CD4-positive, alpha-beta T cell treated with Interleukin-15 for 1 hour (primary cell): ENCODE results near the gene AGER.
"Not testable (repeated sequence)": the region's sequence is repeated elsewhere in the genome, so short reads cannot be mapped to it uniquely, and the experiment has no call there.

Experiments used
- DNase-seq: peaks from one replicate; pipeline ENCODE4 v3.0.0-alpha.2; 2020

The AGER gene

GRCh38 chr6:32184084-32184640 lies at the start of gene AGER:
Gene AGER (minus strand): TSS chr6:32184253. CDS start chr6:32184222, 31 bp downstream.
- no peak for DNase-seq

- DNase-seq, result no peak
These were observed 42.4 kb upstream of the AGER start for GRCh38 chr6:32226434-32226833.

GRCh38 chr6:32224696-32225095 lies 40.6 kb upstream of the AGER start:
- DNase-seq, result no peak

DNA sequence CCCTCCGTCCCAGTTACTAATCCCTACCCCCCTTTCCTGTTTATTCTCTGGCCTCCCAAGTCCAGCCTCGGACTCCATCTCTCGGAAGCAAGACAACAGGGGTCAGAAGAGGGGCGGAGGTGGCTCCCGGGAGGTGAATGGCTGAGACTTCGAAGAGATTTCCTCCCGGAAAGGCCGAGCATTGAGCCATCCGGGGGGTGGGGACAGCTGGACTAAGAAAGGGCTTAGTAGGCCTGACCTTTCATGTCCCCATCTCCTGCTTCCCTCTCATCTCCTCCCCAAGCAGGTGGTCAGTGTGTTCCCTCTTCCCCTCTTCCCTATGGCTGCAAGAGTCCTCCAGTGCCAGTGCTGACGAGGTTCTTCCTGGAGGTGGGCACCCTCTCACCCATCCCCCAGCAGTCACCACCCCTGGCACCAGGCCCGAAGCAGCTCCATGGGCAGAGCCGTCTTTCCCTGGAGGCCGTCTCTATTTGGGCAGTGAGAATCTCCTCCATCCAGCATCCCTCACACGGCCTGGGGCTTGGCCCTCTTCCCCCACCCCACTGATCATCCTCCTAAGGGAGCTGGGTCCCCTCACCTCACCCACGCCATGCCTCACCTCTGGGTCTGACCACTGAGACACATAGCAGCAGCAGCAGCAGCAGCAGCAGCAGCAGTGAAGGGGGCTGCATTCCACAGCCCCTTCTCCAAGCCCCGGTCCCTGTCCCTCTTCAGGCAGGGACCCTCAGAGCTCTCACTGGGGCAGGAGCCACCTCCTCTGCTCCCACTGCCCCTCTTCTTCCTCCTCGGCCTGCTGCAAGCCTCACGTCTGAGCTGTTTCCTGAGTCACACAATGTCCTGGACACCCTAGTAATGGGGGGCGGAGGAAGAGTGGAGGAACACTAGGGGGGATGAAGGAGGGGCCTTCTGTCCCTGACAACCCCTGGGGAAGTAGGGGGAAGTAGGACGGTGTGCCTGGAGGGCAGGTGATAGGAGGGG lies 39.5 kb upstream of the AGER start, which contains the start of gene NOTCH4:
Gene NOTCH4 (minus strand): TSS at position 810 of the 978 bp plus-strand sequence. CDS start 139 bp downstream, at position 671.
- DNase-seq, result no peak

GRCh38 chr6:32222333-32223230 lies 38.5 kb upstream of the AGER start:
- no peak for DNase-seq

GRCh38 chr6:32220021-32220420 lies 36.0 kb upstream of the AGER start:
- DNase-seq, result no peak

DNA sequence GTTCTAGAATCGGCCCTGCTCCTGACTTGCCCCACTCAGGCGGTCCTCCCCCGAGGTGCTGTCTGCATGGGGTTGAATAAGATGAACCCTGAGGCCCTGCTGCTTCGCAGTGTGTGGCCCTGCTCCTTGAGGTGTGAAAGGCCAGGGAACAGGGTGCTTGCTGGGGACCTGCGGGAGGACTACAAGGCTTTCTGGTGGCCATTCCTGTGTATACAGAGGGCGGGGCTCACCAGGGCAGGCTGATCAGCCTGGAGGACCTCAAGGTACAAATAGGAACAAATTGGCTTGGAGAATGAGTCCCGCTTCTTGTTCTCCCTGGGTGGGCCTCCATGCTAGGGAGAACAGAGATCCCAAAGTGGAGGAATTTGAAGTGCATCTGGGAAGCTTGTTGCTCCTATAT lies 34.1 kb upstream of the AGER start:
- DNase-seq, result no peak

GRCh38 chr6:32216998-32217397 lies 32.9 kb upstream of the AGER start:
- no peak for DNase-seq

DNA sequence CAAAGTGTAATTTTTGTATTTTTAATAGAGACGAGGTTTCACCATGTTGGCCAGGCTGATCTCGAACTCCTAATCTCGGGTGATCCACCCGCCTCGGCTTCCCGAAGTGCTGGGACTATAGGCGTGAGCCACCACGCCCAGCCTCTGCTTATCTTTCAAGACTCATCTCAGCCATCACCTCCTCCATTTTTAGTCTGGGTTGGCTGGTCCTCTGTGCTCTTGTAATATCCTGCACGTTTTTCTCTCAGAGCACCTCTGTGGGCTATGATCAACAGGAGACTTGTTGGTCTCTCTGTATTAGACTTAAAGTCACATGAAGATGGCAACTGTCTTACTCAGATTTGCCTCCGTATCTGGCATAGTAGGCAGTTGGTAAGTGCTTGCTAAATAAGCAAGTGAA lies 32.2 kb upstream of the AGER start:
- DNase-seq, result no peak

DNA sequence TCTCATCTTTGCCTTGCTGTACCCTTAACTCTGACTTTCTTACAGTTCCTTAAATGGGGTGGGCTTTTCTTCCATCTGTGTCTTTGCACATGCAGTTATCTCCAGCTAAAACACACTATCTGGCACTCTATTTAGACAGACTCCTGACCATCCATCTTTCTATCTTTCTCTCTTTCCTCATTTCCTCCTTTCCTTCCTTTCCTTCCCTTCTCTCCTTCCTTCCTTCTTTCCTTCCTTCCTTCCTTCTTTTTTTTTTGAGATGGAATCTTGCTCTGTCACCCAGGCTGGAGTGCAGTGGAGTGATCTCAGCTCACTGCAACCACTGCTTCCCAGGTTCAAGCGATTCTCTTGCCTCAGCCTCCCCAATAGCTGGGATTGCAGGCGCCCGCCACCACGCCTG lies 31.6 kb upstream of the AGER start:
- DNase-seq, result no peak

- no peak for DNase-seq
These were observed 30.1 kb upstream of the AGER start for GRCh38 chr6:32214126-32214525.

GRCh38 chr6:32213649-32214048 lies 29.6 kb upstream of the AGER start:
- DNase-seq, result no peak

DNA sequence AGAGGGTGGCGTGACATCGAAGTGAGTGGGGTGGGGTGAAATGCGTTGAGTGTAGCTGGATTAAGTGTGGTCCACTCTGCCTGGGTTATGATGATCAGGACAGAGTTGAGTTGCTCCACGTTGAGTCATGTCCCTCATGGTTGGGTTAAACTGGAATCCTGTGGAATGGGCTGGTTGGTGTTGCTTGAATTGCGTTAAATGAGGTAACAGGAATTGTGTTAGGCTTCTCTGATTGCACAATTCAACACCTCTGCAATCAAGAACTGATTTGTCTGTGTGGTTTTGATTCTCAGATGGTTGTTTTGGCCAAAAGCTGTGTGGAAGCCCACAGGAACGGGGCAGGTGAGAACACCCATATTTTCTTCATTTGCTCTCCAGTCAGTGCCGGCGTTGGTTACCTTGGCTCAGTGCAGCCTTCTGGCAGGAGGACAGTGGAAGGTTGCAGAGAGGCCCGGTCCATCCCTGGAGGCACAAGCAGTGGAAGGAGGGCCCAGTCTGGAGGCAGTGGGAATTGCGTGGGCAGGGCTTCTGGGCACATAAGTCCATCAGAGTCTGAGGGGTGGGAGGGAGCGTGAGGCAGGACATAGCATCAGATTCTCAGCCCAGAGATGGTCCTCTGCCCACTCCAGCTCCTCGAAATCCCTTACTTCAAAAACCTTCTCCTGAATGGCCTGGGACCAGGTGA lies 28.2 kb upstream of the AGER start:
- no peak for DNase-seq

GRCh38 chr6:32211432-32211831 lies 27.4 kb upstream of the AGER start:
- DNase-seq, result not testable (repeated sequence)

DNA sequence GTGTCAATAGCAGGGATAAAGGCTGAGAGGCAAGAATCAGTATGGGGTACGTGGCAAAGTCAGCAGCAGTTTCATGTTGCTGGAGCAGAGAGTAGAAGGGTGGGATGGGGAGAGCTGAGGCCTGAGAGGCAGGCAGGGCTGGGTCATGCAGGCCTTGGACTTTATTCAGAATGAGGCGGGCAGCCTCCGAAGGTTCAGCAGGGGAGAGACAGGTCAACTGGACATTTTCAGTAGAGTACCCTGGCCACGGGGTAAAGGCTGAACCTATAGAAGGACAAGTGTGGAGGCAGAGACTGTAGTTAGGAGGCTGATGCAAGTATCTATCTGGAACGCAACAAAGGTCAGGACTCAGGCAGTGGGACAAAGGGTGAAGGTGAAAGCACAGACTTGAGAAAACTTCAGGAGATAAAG lies 26.1 kb upstream of the AGER start:
- DNase-seq, result no peak

DNA sequence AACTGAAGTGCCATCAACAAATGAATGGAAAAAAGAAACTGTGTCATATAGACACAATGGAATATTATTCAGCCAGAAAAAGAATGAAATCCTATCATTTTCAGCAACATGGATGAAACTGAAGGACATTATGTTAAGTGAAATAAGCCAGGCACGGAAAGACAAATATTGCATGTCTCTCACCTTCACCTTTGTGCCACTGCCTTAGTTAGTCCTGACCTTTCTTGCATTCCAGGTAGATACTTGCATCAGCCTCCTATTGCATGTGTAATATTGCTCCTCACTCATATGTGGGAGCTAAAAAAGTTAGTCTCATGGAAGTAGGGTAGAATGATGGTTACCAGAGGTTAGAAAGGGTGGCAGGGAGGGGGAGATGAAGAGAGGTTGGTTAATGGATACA lies 24.9 kb upstream of the AGER start:
- DNase-seq, result no peak

DNA sequence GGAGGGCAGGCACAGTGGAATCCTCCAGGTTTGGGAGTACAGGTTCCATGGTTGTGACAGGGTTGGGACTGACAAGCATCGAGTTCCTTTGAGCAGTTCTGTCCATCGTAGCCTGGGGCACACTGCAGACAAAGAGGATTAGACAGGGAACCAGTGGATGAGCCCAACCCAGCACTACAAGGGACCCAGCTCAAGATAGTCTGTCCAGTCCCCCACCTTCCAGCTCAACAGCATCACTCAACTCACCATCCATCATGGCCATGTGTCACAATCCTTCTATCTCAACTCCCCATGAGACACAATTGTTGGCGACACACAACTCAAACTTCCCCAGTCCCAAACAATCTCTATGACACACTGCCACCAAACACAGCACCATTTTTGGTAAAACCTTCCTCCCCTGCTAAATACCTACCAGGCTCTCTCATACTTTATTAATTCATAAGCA lies 20.2 kb upstream of the AGER start:
- DNase-seq, result no peak

DNA sequence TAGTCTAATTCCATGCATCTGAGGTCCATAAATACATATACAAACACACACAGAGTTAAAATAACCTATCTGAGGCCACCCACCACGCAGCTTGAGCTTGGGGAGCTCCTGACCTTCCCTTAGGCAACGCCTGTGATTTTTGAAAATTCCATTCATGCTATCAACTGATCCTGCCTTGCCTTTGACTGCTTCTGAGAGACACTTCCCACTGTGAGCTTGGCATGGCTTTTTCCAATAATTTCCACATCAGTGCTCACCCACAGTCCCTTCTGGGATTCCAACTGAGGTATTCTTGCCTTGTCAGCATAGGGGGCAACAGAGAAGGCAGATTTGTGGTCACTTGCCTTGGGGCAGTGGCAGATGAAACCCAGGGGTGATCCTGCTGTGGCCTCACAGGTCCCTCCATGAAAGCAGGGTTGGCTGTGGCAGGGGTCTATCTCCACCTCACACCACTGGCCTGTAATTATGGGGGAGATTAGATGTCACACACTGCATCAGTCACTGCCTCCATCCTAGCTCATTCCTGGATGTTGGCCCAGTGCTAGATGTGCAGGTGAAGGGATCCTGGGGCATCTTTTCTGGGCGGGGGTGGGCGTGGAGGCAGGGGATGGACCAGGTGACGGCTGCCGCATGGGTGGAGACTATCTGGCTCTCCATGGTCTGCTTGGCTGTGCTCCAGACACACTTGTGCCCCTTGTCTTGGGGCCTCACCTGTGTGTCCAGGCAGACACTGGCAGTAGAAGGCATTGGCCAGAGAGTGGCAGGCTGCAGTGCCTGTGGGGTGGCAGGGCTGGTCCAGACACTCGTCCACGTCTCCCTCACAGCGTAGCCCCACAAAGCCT lies 19.6 kb upstream of the AGER start:
- DNase-seq, result no peak

GRCh38 chr6:32202186-32202585 lies 18.1 kb upstream of the AGER start:
- no peak for DNase-seq

DNA sequence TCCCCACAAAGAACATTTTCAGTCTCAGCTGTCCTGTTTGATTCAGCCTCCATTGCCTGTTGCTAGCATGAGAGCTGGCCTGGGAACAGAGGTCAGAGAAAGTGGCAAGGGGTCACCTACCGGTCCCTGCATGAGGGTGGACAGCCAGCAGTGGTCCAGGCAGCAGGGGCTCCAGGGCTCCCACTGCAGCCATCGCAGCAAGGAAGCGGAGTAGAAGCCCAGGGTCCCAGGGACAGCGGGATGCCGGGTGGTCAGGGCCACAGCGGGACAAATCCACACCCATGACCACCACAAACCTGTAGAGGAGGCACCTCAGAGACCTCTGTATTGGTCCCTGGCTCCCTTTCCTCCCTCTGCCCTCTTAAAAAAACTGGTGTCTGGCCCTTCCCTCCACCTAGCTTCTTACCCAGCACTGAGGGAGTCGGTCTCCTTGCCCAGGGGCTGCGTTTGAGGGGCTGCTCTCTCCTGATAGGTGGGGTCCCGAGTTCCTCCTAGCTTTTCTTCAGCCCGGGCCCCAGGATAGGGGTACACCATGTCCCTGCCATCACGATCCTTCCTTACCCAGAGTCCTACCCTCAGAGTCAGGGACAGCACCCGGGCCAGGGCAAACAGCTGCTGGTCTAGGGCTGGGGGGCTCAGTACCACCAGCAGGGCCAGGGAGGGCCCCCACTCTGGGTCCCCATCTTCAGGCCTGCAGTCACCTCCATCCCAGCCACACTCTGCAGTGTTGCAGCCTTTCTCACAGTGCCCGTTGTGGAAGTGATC lies 16.8 kb upstream of the AGER start:
- DNase-seq, result no peak

DNA sequence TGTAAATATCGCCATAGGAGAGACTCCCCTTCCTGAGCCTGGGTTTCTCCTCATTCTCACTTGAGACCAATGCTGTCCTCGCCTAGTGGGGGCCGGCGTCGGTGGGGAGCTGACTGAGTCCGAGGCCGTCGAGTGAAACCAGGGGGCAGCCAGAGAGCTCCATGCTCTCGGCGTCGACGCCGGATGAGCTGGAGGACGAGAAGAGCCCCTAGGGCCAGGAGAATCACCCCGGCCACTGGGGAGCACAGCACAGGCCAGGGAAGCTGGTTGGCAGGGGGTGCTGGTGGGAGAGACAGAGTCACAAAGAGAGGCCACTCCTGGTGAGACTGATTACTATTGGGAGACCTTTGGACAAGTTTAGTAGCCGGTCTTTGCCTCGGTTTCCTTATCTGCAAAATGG lies 14.8 kb upstream of the AGER start:
- DNase-seq, result no peak
